Fibroblast of mammary gland (primary cell): ENCODE measurements around the gene PDZD4.

ENCODE experiments used
- DNase-seq: peaks from one replicate; pipeline ENCODE4 v3.0.0-alpha.2; 2010; ENCODE audit warnings: low read depth
- H3K4me3 ChIP-seq: 2 replicates; pipeline ENCODE4 v1.5.1; 2011; ENCODE audit warnings: low read depth, mild to moderate bottlenecking, low read length, moderate library complexity; ENCODE audit not compliant: control insufficient read depth
- CTCF ChIP-seq: conservative IDR thresholded peaks from 2 replicates; pipeline ENCODE4 v1.5.1; 2011; ENCODE audit warnings: low read depth, low read length, inconsistent platforms; ENCODE audit not compliant: control insufficient read depth, insufficient read depth

PDZD4 gene

GRCh38 chrX:153791104-153791852 is 39.1 kb downstream of the PDZD4 start:
- no peak for TF ChIP-seq CTCF
- no peak overlapping the region for H3K4me3 ChIP-seq
- no peak for DNase-seq

- no peak for TF ChIP-seq CTCF
- DNase-seq: no peak
- no peak overlapping the region for H3K4me3 ChIP-seq
These were observed 40.7 kb downstream of the PDZD4 start for GRCh38 chrX:153789654-153790053.

- no peak overlapping the region for H3K4me3 ChIP-seq
- DNase-seq: no peak
- no peak for TF ChIP-seq CTCF
These were observed 43.7 kb downstream of the PDZD4 start for GRCh38 chrX:153786669-153787068.

GRCh38 chrX:153784325-153784967 is 45.9 kb downstream of the PDZD4 start:
- no peak overlapping the region for H3K4me3 ChIP-seq
- DNase-seq: no peak
- TF ChIP-seq CTCF: no peak

GRCh38 chrX:153783378-153784013 is 46.8 kb downstream of the PDZD4 start:
- TF ChIP-seq CTCF: no peak
- H3K4me3 ChIP-seq: no peak overlapping the region
- no peak for DNase-seq

GRCh38 chrX:153782871-153783270 is 47.5 kb downstream of the PDZD4 start:
- DNase-seq: no peak
- TF ChIP-seq CTCF: no peak

More at GRCh38 chrX:153782871-153783270, 47.5 kb downstream of the PDZD4 start:
- H3K4me3 ChIP-seq: no peak overlapping the region
